ENCODE data around the gene SEMA6B. TPM values are rescaled to one million over a fixed set of nuclear protein-coding genes. Genes with fewer than 3 reads are reported as not detected.
A peak's percentile ranks its signal among the peaks of the same experiment; 100 is the strongest.

SEMA6B gene
- total RNA-seq, 3 donors from 2014 or later: 2.3 to 8.8 (median 3.2) TPM

DNA sequence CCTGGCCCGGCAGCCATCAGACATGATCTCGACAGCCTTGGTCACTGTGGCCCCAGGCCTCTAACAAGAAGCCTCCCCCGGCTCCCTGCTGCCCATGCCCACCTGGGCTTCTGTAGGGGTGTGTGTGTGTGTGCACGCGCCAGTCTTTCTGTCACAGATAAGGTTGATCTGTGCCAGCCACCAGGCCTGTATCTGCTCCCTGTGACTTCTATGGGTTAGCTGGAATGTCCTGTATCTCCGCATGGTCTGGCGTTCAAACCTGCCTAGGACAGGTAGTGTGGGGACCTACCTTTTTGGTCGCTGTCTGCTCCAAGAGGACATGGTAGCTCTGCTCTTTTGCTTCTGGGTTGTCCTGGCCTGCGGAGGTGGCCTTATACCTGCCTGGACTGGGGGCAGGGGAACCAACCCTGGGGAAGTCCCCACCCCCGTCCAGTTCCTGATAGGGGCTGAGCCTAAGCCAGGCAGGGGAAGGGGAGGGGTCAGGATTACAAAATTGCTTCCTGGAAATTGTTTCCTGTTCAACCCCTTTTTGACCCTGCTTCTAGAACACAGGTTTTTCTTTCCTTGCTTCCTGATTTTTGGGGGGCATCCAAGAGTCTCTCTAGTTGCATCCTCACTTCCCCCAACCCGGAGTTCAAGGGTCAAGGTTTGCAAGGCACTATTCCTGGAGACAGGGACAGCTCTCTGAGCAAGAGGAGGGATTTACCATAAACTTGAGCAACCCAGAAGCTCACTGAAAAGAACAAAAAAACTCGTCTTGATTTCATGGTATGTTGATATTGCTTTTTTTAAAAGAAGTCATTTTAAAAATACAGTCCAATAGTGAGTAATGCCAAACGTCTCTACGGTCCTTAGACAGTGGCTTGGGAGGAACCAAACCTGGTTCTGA lies 19.5 kb downstream of the SEMA6B start, which contains the start of gene LRG1:
Gene LRG1 (minus strand): TSS at position 344 of the 889 bp plus-strand sequence. CDS start 23 bp downstream, at position 321.
- peak in 1 of 2 donors; percentile 50 for DNase-seq (ENCODE audit: low spot score in 2 of 2)
- no peaks in the 10 kb centered on the region for H3K36me3 ChIP-seq
- intact Hi-C loops (cut with DNase I; ENCODE audit: low total_unique reads): no loop called here
- H3K27ac ChIP-seq: peak within 1 kb of the TSS; percentile 30 to 72
- TF ChIP-seq POLR2AphosphoS5 (IDR thresholded peaks at IDR 0.05) (peak in 1 of 3 donors; percentile 34), POLR2A (IDR thresholded peaks at IDR 0.05) (peak; percentile 21)
- TF ChIP-seq, protein P1, sequence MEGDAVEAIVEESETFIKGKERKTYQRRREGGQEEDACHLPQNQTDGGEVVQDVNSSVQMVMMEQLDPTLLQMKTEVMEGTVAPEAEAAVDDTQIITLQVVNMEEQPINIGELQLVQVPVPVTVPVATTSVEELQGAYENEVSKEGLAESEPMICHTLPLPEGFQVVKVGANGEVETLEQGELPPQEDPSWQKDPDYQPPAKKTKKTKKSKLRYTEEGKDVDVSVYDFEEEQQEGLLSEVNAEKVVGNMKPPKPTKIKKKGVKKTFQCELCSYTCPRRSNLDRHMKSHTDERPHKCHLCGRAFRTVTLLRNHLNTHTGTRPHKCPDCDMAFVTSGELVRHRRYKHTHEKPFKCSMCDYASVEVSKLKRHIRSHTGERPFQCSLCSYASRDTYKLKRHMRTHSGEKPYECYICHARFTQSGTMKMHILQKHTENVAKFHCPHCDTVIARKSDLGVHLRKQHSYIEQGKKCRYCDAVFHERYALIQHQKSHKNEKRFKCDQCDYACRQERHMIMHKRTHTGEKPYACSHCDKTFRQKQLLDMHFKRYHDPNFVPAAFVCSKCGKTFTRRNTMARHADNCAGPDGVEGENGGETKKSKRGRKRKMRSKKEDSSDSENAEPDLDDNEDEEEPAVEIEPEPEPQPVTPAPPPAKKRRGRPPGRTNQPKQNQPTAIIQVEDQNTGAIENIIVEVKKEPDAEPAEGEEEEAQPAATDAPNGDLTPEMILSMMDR (IDR thresholded peaks at IDR 0.05): no peak
- peaks cover 0 to 4% of the 10 kb centered on the region in 2 donors for H3K27me3 ChIP-seq
- no peaks in the 10 kb centered on the region for H3K4me1 ChIP-seq
- no peaks in the 10 kb centered on the region for H3K9me3 ChIP-seq
- peak within 1 kb of the TSS in 1 of 3 donors; percentile 38 for H3K4me3 ChIP-seq

DNA sequence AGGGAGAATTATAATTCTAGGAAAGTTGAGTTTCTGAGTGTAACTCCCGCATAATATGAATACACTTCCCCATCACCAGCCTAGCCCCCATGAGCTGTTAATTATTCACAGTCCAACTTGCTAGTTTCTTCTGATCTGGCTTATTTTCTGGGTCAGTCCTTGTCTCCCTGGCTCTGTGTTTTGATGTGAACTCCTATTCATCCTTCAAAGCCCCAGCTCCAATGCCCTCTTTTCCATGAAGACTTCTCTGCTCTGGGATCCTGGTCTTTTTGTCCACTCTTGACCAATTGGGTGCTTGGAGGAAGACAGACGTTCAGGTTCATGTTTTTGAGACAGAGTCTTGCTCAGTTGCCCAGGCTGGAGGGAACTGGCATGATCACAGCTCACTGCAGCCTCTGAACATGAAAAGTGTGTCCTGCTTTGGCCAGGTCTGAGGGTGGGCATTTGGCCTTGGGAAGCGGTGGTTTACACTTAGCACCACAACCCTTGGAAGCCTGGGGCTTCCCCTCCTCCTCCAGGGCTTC lies 20.3 kb downstream of the SEMA6B start:
- no peak for DNase-seq (ENCODE audit: low spot score in 2 of 2)
- Histone ChIP-seq H3K27me3 (peaks cover 0 to 4% of the 10 kb centered on the region in 2 donors), H3K4me1 (no peaks in the 10 kb centered on the region), H3K4me3 (peak overlapping the region in 1 of 3 donors; percentile 38), H3K36me3 (no peaks in the 10 kb centered on the region), H3K9me3 (no peaks in the 10 kb centered on the region), H3K27ac (peak overlapping the region in 1 of 2 donors; percentile 72)
- TF ChIP-seq POLR2AphosphoS5 (IDR thresholded peaks at IDR 0.05) (no peak), POLR2A (IDR thresholded peaks at IDR 0.05) (no peak)
- TF ChIP-seq, protein P1 (IDR thresholded peaks at IDR 0.05): no peak
- intact Hi-C loops (cut with DNase I; ENCODE audit: low total_unique reads): no loop called here

DNA sequence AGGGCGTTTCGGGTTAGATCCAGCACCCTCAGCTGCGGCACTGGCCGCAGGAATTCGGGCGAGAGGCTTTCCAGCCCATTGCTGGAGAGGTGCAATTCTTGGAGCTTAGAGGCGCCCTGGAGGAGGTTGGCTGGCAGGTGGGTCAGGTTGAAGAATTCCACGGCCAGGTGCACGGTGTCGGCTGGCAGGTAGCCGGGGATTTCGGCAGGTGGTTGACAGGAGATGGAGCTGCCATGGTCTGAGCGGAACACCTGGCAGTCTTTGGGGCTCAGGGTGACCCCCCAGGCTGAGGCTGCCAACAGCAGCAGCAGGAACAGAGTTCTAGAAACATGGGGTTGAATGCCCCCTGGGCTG lies 20.9 kb downstream of the SEMA6B start:
- intact Hi-C loops (cut with DNase I; ENCODE audit: low total_unique reads): no loop called here
- H3K4me3 ChIP-seq: peak overlapping the region in 1 of 3 donors; percentile 18
- TF ChIP-seq, protein P1 (IDR thresholded peaks at IDR 0.05): no peak
- TF ChIP-seq POLR2AphosphoS5 (IDR thresholded peaks at IDR 0.05) (no peak), POLR2A (IDR thresholded peaks at IDR 0.05) (no peak)
- H3K4me1 ChIP-seq: no peaks in the 10 kb centered on the region
- H3K9me3 ChIP-seq: no peaks in the 10 kb centered on the region
- no peaks in the 10 kb centered on the region for H3K36me3 ChIP-seq
- no peak overlapping the region for H3K27ac ChIP-seq
- DNase-seq (ENCODE audit: low spot score in 2 of 2): no peak
- H3K27me3 ChIP-seq: peaks cover 0 to 4% of the 10 kb centered on the region in 2 donors

DNA sequence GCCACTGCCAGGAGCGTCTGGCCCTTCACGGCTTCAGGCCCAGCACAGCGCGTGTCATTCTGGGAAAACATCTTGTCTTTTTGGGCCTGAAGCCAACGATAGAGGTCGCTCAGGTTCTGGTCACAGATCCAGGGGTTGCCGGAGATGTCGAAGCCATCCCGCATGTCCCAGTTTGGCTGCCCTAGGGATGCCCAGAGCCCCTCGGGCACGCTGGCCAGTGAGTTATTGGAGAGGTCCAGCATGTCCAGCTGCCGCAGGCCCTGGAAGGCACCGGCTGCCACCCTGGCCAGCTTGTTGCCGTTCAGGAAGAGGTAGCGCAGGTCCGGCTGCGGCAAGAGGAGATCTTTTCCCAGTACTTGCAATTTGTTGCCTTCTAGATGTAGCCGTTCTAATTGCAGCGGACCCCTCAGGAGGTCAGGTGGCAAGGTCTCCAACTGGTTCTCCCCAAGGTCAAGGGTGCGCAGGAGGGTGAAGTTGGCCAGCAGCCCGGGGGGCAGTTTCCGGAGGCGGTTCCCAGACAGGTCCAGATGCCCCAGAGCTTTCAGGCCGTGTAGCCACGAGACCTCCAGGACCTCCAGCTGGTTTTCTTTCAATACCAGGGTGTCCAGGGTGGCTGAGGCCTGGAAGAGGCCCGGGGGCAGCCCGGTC lies 21.4 kb downstream of the SEMA6B start:
- Histone ChIP-seq H3K4me1 (no peaks in the 10 kb centered on the region), H3K27me3 (peaks cover 0 to 4% of the 10 kb centered on the region in 2 donors), H3K27ac (no peak overlapping the region), H3K9me3 (no peaks in the 10 kb centered on the region), H3K36me3 (no peaks in the 10 kb centered on the region), H3K4me3 (peak overlapping the region in 1 of 3 donors; percentile 18)
- no peak for DNase-seq (ENCODE audit: low spot score in 2 of 2)
- TF ChIP-seq, protein P1 (IDR thresholded peaks at IDR 0.05): no peak
- TF ChIP-seq POLR2AphosphoS5 (IDR thresholded peaks at IDR 0.05): no peak
- TF ChIP-seq POLR2A (IDR thresholded peaks at IDR 0.05): no peak
- intact Hi-C loops (cut with DNase I; ENCODE audit: low total_unique reads): no loop called here

All from breast epithelium (tissue), 4 donors.